Measurements from ENCODE around the gene ELFN1.

The ELFN1 gene

DNA sequence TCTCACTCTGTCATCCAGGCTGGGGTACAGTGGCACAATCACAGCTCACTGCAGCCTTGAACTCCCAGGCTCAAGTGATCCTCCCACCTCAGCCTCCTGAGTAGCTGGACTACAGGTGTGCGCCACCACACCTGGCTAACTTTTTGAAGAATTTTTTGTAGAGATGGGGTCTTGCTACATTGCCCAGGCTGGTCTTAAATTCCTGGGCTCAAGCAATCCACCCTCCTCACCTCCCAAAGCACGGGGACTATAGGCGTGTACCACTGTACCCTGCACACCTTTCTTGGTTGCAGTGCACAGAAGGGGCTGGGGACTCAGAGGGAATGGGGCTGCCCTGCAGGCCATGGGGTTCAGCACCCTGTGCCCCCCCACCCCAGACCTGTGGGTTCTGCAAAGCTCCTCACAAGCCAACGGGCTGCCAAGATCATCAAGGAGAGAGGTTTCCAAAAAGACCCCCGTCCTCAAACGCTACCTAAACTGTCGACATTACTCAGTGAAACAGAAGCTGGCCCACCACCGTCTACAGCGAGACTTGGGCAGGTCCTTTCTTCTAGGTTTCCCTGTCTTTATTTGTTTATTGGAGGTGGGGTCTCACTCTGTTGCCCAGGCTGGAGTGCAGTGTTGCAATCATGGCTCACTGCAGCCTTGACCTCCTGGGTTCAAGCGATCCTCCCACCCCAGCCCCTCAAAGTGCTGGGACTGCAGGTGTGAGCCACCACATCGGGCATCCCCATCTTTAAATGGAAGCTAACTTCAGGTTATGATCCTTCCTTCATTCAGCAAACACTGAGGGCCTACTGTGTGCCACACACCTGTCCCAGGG lies 26.6 kb upstream of the ELFN1 start:
- DNase-seq = no peak

DNA sequence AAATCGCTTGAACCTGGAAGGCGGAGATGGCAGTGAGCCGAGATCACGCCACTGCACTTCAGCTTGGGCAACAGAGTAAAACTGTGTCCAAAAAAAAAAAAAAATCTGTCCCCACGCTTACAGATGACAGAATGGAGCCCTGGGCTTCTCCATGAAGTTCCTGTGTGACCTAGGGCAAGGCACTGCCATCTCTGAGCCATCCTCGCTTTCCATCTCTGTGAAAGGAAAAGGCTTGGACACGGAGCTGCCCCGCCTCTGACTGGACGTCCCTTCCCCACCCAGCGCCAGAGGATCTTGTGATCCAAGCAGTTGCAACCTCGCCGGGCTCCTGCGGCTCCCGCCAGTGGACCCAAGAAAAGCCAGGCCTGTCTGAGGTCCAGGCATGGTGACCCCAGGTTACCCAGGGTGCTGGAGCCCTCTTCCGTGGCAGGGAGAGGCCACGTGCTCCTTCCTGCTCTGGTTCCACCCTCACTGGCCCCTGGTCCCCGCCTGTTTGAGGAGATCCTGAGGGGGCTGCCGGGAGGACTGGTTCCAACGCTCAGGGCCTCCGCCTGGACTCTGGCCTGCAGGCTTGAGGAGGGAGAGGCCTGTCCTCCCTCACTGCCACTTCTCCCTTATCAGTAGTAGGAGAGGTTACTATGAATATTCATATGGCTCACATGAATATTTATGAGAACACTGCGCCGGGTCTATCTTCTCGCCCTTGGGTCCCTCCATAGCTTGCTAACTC lies 25.6 kb upstream of the ELFN1 start:
- no peak for DNase-seq

DNA sequence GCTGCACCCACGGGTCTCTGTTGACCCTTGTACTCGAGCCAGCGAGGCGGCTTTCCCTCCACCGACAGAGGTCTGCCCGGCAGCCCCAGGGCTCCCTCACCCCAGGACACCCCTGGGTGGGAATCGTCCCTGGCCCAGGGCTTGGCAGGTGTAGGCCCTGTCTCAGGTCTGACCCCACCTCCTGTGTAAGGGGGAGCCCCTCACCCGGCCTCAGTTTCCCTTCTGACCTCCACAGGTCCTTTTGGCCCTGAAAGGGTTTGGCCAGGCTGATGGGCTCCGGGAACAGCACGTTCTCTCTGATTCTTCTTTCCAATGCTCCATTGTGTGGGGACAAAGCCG lies 25.0 kb upstream of the ELFN1 start:
- DNase-seq = no peak

DNA sequence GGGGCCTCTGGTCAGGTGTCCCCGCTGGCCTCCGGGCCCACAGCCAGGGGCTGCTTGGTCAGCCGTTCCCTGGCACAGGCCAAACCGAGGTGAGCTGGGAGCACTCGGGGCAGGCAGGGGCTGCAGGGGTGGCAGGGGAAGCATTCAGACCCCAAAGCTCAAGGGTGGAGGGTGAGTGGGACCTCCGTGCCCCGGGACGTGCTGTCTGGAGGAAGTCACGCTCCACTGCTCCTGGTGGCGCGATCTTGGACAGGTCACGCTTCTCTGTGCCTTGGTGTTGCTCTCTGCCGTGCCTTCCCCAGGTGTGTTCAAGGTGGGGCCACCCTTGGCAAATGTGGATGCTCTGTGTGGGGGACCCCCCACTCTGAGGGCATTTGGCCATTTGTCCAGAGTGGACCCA lies 24.6 kb upstream of the ELFN1 start:
- DNase-seq = no peak

DNA sequence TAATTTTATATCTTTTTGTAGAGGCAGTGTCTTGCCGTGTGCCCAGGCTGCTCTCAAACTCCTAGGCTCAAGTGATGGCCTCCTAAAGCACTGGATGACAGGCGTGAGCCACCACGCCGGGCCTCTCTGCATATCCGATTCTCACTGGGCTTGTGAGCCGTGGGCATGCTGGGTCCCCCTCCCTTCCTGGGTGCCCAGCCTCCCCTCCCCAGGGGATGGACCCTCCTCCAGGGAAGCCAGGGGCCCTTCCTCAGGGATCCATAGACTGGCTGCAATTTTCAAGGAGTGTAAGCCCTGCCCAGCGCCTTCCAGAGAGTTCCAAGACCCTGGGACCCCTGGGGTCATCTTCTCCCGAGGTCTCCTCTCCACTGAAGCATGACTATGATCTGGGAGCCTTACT lies 23.7 kb upstream of the ELFN1 start:
- no peak for DNase-seq

DNA sequence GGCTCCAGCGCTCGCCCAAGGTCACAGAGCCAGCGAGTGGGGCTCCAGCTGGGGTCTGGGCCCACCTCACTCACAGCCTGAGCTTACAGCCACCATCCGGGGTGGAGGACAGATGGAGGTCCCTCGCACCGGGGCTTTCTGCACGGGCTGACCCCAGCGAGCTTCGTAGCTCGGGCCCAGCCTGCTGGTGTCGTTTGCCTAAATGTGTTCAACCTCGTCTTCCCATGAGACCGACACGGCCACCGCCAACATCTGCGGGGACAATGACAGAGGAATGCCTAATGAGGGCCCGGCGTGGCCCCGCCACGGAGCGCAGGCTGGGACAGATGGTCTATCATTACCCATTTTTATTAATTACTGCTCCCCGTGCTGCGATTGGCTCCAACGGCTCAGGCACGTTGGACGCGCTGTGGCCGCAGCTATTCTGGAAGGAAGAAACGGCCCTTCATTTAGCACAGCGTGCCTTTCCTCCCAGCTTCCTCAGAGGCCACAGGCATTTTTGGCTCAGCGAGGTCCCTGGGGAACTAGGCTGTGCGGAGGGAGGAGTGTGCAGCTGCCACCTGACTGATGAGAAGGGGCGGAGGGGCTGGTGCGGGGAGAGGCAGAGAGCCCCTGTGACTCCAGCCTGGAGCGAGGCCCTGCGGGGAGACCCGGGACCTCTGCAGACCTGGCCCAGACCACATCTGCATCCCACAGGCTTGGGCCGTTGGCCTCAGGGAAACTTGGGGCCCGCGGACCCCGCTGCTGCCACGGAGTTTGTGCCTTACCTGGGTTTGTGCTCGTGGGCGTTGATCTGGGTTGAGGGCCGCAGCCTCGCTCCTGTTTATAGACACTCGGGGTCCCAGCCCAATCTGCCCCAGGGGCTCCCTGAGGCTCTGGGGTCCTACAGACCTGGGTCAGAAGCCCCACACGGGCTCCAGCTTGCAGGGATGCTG lies 22.9 kb upstream of the ELFN1 start:
- DNase-seq = no peak

DNA sequence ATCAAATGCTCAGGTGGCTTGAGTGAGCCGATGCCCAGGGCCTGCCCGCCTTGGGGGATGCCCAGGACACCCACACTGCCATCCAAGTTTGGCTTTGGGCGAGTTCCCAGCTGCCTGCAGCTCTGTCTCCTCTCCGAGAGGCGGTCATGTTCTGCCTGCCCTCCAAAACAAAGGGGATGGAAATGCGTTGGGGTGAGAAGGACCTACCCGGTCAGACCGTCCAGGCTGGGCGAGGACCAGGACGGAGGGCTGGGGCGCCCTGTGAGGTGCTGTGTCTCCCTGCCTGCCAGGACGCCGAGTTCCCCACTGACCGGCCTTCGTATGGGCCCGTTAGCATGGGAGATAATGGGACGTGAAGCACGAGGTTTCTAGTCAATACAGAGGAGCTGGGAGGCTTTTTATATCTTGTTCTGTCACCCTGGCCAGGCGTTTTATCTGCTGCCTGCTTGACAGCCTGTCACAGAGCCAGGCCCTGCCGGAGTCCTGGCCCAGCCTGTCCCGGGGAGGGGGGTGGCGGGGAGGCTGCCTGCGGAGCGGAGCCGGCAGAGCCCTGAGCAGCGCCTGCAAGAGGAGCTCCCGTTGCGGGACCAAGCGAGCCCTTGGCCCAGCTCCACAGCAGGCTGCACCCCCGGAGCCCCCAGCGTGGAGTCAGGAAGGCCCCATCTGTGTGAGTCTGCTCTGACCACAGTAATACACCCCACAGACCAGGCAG lies 22.0 kb upstream of the ELFN1 start:
- DNase-seq = no peak

DNA sequence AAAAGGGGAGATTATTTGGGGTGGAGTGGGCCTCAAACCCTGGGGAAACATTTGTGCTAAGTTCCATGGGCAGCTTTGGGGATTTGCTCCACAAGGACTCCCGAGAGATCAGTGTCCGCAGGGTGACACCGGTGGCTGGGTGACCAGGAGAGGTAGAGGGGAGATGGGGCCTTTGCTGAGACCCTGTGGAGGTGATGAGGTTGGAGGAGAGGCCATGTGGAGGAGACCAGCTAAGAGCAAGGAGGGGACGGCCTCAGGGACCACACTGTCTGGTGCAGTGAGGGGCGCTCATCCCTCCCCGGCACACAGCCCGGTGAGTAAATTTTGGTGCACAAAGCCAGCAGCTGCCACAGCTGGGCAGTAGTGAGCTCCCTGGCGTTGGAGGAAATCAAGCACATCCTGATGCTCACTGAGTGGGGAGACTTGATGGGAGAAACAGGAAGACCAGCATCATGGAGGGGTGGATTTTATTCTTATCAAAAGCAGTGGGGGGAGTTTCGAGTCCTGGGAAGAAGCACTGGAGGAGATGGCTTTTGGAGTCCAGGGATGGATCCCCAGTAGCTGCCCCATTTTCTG lies 20.2 kb upstream of the ELFN1 start:
- DNase-seq = no peak

DNA sequence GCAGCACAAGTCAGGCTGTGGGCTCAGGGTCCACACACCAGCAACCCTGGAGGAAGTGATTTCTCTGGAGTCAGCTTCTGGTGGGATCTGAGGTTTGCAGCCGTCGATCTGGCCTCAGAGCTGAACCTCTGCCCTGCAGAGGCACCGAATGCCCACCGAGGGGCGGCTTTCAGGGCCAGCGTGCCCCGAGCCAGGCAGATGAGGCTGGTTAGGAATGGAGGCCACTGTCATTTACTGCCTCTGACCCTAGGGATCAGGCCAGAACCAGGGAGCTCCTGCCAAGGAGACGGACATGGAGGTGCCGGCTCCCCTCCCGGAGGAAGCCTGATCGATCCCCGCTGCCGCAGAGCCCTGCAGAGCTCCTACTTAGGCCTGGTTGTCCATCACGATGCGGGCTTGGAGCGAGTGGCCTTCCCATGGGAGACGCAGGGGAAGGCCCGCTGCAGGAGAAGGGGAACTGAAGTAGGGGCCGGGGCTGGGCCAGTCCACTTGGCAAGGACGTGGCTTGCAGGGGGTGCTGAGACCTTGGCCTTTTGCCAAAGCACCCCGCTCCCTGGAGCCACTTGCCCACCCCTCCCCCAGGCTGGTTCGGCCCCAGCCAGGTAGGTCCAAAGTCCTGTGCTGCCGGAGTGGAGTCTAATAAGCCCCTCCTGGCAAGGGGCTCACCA lies 19.6 kb upstream of the ELFN1 start:
- DNase-seq = no peak

DNA sequence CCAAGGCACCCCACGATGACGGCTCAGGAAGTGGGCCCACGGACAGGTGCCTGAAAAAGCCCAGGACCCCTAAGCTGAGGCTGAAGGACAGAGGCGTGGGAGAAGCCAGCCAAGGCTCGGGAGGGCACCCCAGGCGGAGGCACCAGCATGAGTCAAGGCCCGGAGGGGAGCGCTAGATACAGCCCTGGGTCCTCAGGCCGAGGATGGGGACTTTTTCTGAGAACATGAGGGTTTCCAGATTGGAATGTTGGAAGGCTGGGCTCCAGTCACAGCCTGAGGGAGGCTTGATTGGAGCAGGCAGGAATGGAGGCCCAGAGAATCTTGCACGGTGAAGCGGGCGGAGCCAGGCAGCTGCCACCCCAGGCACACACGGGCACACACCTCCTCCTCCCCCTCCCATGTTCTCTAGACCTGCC lies 19.0 kb upstream of the ELFN1 start:
- no peak for DNase-seq

DNA sequence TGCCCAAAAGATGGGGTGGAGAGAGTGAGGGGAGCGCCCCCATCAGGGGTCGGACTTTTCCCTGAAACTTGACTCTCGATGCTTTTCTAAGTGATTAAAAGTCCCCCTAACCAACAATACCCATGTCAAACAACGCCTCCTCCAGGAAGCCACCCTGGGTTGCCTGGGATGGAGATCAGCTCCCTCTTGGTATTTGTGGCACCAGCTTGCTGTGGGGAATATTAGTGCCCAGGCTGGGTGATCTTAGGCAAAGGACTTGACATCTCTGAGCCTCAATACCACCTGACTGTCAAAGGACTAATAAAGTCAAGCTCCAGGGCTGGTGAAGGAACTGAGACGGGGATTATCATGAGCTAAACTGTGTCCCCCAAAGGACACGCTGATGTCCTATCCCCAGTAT lies 18.2 kb upstream of the ELFN1 start:
- no peak for DNase-seq

DNA sequence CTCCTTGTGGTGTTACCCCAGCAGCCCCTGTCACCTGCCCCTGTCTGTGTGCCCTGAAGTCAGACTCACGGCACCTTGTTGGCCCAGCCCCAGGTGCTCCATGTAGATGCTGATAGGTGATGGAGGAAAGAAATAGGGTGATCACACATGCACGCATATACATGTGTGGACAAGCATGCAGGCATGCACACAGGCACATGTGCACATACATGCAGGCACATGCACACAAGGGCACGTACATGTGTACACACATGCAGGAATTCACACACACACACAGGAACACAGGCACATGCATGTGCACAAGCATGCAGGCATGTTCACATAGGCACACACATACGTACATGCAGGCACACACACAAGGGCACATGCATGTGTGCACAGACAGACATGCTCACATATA lies 16.6 kb upstream of the ELFN1 start:
- no peak for DNase-seq

DNA sequence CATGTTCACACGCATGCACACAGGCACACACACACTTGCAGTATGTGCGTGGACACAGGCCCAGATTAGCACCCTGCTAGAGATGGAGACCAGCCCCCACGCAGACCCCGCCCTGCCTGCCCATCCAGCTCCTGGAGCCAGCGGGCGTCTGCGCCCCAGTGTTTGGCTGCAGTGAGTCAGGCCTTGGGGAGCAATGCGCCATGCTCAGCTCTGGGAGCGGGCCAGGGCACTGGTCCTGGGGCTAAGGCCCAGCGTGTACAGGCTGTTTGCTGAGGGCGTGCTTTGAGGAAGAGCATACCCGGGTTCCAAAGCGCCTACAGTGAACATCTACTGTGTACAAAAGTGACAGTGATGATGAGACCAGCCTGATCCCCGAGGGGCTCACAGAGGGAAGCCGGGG lies 16.0 kb upstream of the ELFN1 start:
- no peak for DNase-seq

DNA sequence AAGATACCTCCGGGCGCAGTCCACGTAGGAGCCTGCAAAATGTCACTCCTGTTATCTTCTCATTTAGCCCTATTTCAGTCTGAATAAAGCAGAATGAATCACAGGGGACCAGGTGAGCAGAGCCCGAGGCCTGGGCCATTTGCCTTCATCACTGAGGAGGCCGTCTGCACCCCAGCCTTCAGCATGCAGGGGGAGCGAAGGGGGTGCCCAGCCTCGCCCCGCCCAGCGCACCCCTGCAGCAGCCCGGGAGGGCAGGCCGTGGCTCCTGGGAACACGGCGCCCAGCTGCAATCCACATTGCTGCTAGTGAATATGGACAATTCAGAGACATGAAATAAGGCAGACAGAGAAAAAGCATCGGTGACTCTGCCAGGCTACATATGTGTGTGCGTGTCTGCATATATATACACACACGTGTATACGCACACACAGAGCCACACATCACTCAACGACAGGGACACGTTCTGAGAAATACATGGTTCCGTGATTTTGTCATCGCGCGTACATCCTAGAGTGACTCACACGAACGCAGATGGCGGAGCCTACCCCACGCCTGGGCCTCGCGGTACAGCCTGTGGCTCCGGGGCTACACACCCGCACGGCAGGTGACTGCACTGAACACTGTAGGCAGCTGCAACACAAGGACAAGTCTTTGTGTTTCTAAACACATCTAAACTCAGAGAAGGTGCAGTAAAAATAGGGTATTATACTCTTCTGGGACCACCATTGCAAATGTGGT lies 15.2 kb upstream of the ELFN1 start:
- no peak for DNase-seq

DNA sequence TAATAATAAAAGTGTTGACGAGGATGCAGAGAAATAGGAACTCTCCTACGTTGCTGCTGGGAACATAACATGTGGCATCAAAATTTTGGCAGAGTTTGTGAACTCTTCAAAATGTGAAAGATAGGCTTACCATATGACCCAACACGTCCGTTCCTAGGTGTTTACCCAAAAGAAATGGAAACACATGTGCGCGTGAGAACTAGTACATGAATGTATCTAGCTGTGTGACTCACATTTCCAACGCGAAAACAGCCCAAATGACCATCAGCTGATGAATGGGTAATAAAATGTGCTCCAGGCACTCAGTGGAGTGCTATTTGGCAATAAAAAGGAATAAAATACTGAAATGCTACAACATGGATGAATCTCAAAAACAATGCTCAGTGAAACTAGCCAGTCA lies 10.4 kb upstream of the ELFN1 start:
- DNase-seq = no peak

DNA sequence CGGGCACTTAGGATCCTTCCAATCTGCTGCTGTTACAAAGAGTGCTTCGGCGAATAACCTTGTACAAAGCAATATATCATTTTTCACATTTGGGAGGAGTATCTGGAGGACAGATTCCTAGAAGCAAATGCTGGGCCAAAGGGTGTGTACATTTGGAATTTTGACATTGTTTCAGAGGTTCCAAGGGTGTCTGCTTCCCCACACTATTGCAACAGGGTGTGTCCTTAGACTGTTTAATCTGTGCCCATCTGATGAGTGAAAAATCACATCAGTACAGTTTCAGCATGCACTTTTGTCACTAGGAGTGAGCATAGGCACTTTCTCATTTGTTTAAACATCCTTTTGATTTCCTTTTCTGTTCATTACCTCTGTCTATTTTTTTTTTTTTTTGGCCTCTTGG lies 8.6 kb upstream of the ELFN1 start:
- no peak for DNase-seq

DNA sequence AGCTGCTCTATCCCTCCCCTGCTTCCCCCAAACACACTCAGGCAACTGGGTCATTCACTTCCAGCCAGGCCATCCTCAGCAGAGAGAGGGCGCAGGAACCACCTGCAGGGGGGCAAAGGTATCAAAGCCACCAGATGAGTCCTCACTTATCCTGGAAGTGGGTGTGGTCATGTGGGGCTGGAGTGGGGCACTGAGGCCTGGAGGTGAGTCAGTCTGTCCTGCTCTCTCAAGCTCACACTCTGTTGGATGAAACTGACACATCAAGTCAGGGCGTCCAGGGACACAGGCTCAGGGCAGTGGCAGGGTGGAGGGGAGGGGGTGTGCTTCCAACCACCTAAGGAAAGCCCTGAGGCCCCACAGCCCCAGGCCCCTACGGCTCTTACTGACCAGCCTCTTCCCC lies 8.0 kb upstream of the ELFN1 start:
- no peak for DNase-seq

DNA sequence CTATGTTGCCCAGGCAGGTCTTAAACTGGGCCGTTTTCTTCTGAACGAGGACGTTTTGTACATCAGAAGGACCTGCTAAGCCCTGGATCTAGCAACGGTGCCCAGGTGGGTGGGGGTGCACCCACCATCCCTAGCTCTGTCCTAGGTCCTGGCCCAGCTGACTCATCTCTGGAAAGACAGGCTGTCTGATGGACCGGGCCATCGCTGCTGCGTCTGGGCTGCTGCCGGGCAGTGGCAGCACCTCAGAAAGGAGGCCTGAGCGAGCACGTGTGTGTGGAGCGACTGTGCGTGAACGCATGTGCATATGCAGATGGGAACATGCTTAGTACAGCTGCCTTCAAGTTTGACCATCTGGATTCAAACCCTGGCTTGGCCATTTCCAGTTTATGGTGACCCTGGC lies 7.3 kb upstream of the ELFN1 start:
- no peak for DNase-seq

DNA sequence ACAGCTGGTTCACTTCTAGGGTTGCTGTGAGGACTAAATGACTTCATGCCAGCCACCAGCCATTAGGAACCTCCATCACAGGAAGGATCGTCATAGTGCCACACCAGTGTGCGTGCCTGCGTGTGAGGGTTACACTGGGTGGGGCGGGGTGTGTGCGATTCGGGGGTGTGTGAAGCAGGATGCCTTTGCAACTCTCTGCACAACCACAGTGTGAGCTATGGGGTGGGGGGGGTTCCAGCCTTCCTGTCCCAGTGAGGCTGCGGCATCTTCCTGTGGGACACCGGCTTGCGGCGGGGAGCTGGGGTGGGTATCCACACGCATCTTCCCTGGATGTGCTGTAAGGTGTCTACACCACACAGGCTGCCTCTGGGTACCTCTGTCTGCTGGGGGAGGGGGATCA lies 6.9 kb upstream of the ELFN1 start:
- no peak for DNase-seq

DNA sequence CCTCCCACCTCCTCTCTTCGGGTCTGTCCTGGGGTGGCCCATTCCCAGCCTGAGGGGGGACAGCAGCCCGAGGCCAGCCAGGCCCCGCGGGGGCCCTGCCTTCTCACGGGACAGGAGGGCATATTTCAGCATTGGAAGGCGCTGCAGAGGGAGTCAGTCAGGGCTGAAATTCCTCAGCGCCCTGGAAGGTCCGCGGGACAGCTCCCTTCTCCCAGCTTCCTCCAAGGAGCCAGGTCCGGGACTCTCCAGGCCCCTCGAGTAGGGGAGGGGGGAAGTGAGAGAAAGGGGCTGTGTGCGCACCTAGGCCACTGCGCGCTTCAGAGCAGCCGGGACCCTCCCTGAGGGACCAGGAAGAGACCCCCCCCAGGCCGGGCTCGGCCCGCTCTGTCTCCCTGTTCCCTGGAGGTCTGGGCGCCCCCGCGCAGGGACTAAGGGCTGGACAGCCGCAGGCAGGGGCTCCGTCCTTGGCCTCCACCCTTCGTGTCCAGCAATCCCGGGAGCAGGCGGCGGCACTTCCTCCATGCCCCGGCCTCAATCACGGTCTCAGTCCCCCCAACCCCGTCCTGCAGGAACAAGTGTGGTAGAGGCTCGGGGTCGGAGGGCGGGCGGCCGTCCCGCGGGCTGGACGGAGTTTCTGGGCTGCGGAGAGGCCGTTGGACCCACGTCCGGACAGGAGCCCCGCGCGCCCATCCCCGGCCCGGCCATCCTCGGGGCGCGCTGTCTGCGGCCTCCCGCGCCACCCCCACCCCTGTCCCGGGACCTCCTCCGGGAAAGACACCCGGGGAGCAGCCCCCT lies 6.0 kb upstream of the ELFN1 start:
- DNase-seq = no peak

All from NCI-H2029 treated with DMSO at 0.1 percent for 48 hours (cell line).